ENCODE results near the gene PLXNB1. TPM values are rescaled to one million over a fixed set of nuclear protein-coding genes. Genes with fewer than 3 reads are reported as not detected.

Gene PLXNB1
- total and polyA plus RNA-seq, 2 of the 13 experiments (the other 11 are each of a cell fraction or from before 2014, with no cell fraction given), result 86.0 to 143 TPM

- TF ChIP-seq ZNF331 (CRISPR knock-in tag; IDR thresholded peaks at IDR 0.05), result peak; percentile 62; the same call in 1 of the 2 replicates
- TF ChIP-seq ZNF335 (CRISPR knock-in tag; IDR thresholded peaks at IDR 0.05), result peak; percentile 48; the same call in 1 of the 2 replicates
- peak; percentile 96 for TF ChIP-seq SAP130 (CRISPR knock-in tag; IDR thresholded peaks at IDR 0.05; ENCODE audit: low read depth)
- peak; percentile 88 for TF ChIP-seq ERF (CRISPR knock-in tag; IDR thresholded peaks at IDR 0.05)
- peak; percentile 83; the same call in 1 of the 2 replicates for TF ChIP-seq MIXL1 (CRISPR knock-in tag; IDR thresholded peaks at IDR 0.05)
- TF ChIP-seq DR1 (CRISPR knock-in tag; IDR thresholded peaks at IDR 0.05), result peak; percentile 46; the same call in 1 of the 2 replicates
- TF ChIP-seq FUBP1 (CRISPR knock-in tag; IDR thresholded peaks at IDR 0.05; ENCODE audit: borderline replicate concordance), result no peak
- peak in 1 of 2 experiments; percentile 65; a peak in 1 of 4 replicates for TF ChIP-seq KLF16 (CRISPR knock-in tag; IDR thresholded peaks at IDR 0.05)
- TF ChIP-seq TIGD3 (CRISPR knock-in tag; IDR thresholded peaks at IDR 0.05; ENCODE audit: borderline replicate concordance), result no peak
- no peak for TF ChIP-seq ZNF407 (CRISPR knock-in tag; IDR thresholded peaks at IDR 0.05; ENCODE audit: not compliant biosample characterization)
- peak; percentile 53; the same call in 1 of the 2 replicates for TF ChIP-seq HOMEZ (CRISPR knock-in tag; IDR thresholded peaks at IDR 0.05; ENCODE audit: low read depth)
- no peak for TF ChIP-seq ZNF704 (CRISPR knock-in tag; IDR thresholded peaks at IDR 0.05; ENCODE audit: borderline replicate concordance)
These were observed 35.9 kb upstream of the PLXNB1 start (continued) for GRCh38 chr3:48465531-48466378.

All from HepG2 (cell line).